ENCODE results near the gene GADD45B.

The GADD45B gene

GRCh38 chr19:2436926-2437325, 39.0 kb upstream of the GADD45B start:
- Mint-ChIP-seq H3K4me3 (no peak overlapping the region), H3K27ac (no peak overlapping the region), H3K9me3 (ENCODE audit: low read depth) (no peaks in the 10 kb centered on the region), H3K27me3 (no peaks in the 10 kb centered on the region), H3K4me1 (ENCODE audit: low read depth) (no peaks in the 10 kb centered on the region), H3K36me3 (no peaks in the 10 kb centered on the region)

- Mint-ChIP-seq H3K27me3 (no peaks in the 10 kb centered on the region), H3K36me3 (no peaks in the 10 kb centered on the region), H3K4me3 (no peak overlapping the region), H3K27ac (no peak overlapping the region), H3K9me3 (ENCODE audit: low read depth) (no peaks in the 10 kb centered on the region), H3K4me1 (ENCODE audit: low read depth) (no peaks in the 10 kb centered on the region)
Measured at GRCh38 chr19:2438178-2438577, 37.7 kb upstream of the GADD45B start.

GRCh38 chr19:2440515-2440914, 35.4 kb upstream of the GADD45B start:
- H3K4me1 Mint-ChIP-seq (ENCODE audit: low read depth) = no peaks in the 10 kb centered on the region
- no peaks in the 10 kb centered on the region for H3K36me3 Mint-ChIP-seq
- no peak overlapping the region for H3K27ac Mint-ChIP-seq
- no peaks in the 10 kb centered on the region for H3K27me3 Mint-ChIP-seq
- no peaks in the 10 kb centered on the region for H3K9me3 Mint-ChIP-seq (ENCODE audit: low read depth)
- no peak overlapping the region for H3K4me3 Mint-ChIP-seq

DNA sequence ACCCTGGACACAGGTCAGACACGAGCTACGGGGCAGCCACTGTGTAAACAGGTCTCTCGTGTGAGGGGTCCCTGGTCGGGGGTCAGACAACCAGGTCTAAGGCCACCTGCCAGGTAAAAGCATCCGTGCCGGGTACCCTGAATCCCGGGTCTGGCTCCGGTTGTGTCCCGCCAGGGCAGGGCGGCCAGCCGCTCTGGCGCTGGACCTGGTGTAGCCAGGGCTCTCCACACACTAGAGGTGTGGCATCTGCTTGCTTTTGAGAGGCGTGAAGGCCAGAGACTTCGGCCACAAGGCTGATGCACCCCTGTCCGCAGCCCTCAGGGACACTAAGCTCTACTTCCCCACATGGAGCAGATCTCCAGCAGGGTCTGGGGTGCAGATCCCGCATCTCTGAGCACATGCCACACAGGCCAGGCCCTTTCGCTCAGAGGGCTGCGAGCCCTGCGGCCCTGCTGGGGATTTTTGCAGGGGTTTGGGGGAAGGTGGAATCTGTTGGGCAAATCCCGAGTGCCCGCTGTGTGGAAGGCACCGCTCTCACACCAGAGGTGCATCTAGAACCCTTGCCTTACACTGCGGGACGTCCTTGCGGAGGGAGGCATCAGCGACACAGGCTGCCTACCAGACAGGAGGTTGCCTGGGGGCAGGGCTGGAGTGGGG, 34.7 kb upstream of the GADD45B start:
- Mint-ChIP-seq H3K36me3 (no peaks in the 10 kb centered on the region), H3K27ac (no peak overlapping the region), H3K4me1 (ENCODE audit: low read depth) (peaks cover under 1% of the 10 kb centered on the region), H3K9me3 (ENCODE audit: low read depth) (no peaks in the 10 kb centered on the region), H3K4me3 (no peak overlapping the region), H3K27me3 (no peaks in the 10 kb centered on the region)

DNA sequence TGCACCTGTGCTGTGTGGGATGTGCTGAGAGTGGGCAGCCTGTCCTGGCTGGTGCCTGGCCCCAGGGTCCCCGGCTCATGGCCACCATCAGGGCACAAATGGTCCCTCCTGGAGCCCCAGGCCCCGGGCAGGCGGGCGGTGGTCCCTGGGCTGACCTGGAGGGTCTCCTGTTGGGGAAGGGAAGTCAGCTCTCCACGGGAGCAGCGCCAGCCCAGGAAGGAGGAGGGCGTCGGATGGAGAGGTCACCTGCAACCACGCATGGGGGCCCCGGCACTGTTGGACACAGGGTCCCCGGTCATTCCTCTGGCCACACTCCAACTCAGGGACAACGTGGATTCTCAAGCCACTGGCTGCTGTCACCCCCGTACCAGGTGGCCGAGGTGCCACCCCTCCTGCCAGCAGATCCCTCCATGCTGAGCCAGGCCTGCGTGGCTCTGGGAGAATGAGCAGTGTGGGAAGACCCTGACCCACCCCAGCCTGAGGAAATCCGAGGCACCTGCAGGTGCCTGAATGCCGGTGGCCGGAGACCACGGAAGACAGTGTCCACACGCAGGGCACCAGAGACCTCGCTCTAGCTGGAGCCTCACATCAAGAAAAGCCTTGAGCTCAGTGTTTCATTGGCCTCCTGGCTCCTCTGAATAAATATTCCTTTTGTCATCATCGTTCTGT, 32.7 kb upstream of the GADD45B start:
- H3K27me3 Mint-ChIP-seq = no peaks in the 10 kb centered on the region
- peaks cover 14% of the 10 kb centered on the region for H3K4me1 Mint-ChIP-seq (ENCODE audit: low read depth)
- H3K9me3 Mint-ChIP-seq (ENCODE audit: low read depth) = no peaks in the 10 kb centered on the region
- no peaks in the 10 kb centered on the region for H3K36me3 Mint-ChIP-seq
- no peak overlapping the region for H3K27ac Mint-ChIP-seq
- H3K4me3 Mint-ChIP-seq = no peak overlapping the region

DNA sequence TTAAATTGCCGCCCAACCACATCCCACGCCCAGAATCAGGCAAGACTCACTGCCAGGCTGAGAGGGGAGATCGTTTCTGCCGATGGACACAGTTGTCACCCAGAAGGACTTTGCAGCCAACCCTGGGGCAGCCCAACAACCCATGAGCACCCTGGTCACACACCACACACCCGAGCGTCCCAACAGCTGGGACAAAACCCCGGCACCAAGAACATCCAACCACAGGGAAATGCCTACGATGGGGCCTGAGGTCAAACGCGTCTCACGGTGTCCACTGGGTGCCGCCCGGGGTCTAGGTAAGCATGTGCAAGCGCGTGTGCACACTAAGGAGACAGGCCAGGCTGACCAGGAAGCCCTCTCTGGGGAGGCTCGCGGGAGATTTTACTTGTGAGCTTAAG, 32.1 kb upstream of the GADD45B start:
- Mint-ChIP-seq H3K27ac (no peak overlapping the region), H3K36me3 (no peaks in the 10 kb centered on the region), H3K4me3 (no peak overlapping the region), H3K27me3 (no peaks in the 10 kb centered on the region), H3K4me1 (ENCODE audit: low read depth) (peaks cover 15% of the 10 kb centered on the region), H3K9me3 (ENCODE audit: low read depth) (no peaks in the 10 kb centered on the region)

- Mint-ChIP-seq H3K9me3 (ENCODE audit: low read depth) (no peaks in the 10 kb centered on the region), H3K4me3 (no peak overlapping the region), H3K36me3 (no peaks in the 10 kb centered on the region), H3K27me3 (no peaks in the 10 kb centered on the region), H3K27ac (no peak overlapping the region), H3K4me1 (ENCODE audit: low read depth) (peaks cover 15% of the 10 kb centered on the region)
Measured at GRCh38 chr19:2444251-2445002, 31.5 kb upstream of the GADD45B start.

GRCh38 chr19:2446381-2446780, 29.5 kb upstream of the GADD45B start:
- Mint-ChIP-seq H3K36me3 (no peaks in the 10 kb centered on the region), H3K4me1 (ENCODE audit: low read depth) (peaks cover 17% of the 10 kb centered on the region), H3K9me3 (ENCODE audit: low read depth) (no peaks in the 10 kb centered on the region), H3K27me3 (no peaks in the 10 kb centered on the region), H3K4me3 (peak overlapping the region; percentile 78), H3K27ac (peak overlapping the region; percentile 72)

DNA sequence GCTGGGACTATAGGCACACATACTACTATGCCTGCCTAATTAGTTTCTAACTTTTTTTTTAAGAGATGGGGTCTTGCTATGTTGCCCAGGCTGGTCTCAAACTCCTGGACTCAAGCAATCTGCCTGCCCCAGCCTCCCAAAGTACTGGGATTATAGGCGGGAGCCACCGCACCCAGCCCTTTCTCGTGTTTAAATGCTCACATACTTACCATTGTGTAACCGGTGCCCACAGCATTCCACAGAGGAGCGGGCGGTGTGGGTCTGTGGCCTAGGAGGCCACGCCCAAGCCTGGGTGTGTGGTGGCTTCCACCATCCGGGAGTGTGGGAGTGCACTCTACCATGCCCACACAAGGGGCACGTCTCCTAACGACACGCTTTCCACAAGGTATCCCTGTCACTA, 26.9 kb upstream of the GADD45B start:
- no peaks in the 10 kb centered on the region for H3K9me3 Mint-ChIP-seq (ENCODE audit: low read depth)
- peaks cover 19% of the 10 kb centered on the region for H3K4me1 Mint-ChIP-seq (ENCODE audit: low read depth)
- no peak overlapping the region for H3K4me3 Mint-ChIP-seq
- no peaks in the 10 kb centered on the region for H3K36me3 Mint-ChIP-seq
- H3K27ac Mint-ChIP-seq = no peak overlapping the region
- H3K27me3 Mint-ChIP-seq = no peaks in the 10 kb centered on the region

DNA sequence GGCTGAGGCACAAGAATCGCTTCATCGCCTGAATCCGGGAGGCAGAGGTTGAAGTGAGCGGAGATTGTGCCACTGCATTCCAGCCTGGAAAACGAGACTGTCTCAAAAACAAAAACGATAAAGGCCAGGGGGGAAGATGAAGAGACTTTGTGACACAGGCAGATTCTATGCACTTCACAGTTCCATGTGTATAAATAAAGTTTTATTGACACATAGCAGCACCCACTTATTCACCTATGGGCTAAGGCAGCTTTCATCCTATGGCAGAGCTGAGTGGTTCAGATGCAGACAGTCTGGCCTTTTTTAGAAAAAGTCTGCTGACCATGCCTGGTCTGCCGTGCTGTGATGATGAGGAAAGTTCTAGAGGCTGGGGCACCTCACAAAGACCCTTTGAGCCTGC, 24.8 kb upstream of the GADD45B start:
- Mint-ChIP-seq H3K27me3 (no peaks in the 10 kb centered on the region), H3K27ac (no peak overlapping the region), H3K4me3 (no peak overlapping the region), H3K9me3 (ENCODE audit: low read depth) (no peaks in the 10 kb centered on the region), H3K36me3 (no peaks in the 10 kb centered on the region), H3K4me1 (ENCODE audit: low read depth) (peaks cover 27% of the 10 kb centered on the region)

GRCh38 chr19:2451741-2452140, 24.2 kb upstream of the GADD45B start:
- Mint-ChIP-seq H3K27me3 (no peaks in the 10 kb centered on the region), H3K9me3 (ENCODE audit: low read depth) (no peaks in the 10 kb centered on the region), H3K4me3 (no peak overlapping the region), H3K4me1 (ENCODE audit: low read depth) (peaks cover 21% of the 10 kb centered on the region), H3K36me3 (no peaks in the 10 kb centered on the region), H3K27ac (no peak overlapping the region)

DNA sequence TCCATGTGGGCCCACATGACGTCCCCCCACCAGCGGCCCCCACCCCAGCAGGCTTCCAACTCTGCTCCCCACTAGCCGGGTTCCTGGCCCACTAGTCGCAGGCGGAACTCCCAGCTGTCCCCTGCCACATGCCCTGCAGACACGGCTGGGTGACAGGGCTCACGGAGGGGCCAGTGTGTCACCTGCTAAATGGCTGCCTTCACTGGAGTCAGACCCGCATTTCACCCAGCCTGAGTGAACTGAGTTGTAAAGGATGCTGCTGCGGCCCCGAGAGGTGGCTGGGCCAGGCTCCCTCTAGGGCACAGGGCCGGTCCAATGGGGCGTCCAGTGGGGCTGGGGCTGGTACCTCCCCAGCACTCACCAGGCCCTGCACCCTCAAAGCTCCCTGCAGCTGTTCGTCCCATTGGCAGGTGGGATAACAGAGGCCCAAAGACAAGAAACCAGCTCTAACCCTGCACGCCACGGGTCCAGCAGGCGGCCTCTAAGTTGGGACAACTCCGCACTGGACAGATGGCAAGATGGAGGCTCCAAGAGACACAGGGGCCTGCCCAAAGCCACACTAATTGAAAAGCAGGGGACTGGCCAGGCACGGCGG, 22.4 kb upstream of the GADD45B start:
- no peaks in the 10 kb centered on the region for H3K36me3 Mint-ChIP-seq
- H3K4me1 Mint-ChIP-seq (ENCODE audit: low read depth) = peaks cover 17% of the 10 kb centered on the region
- H3K27me3 Mint-ChIP-seq = no peaks in the 10 kb centered on the region
- H3K9me3 Mint-ChIP-seq (ENCODE audit: low read depth) = no peaks in the 10 kb centered on the region
- H3K27ac Mint-ChIP-seq = no peak overlapping the region
- H3K4me3 Mint-ChIP-seq = no peak overlapping the region

DNA sequence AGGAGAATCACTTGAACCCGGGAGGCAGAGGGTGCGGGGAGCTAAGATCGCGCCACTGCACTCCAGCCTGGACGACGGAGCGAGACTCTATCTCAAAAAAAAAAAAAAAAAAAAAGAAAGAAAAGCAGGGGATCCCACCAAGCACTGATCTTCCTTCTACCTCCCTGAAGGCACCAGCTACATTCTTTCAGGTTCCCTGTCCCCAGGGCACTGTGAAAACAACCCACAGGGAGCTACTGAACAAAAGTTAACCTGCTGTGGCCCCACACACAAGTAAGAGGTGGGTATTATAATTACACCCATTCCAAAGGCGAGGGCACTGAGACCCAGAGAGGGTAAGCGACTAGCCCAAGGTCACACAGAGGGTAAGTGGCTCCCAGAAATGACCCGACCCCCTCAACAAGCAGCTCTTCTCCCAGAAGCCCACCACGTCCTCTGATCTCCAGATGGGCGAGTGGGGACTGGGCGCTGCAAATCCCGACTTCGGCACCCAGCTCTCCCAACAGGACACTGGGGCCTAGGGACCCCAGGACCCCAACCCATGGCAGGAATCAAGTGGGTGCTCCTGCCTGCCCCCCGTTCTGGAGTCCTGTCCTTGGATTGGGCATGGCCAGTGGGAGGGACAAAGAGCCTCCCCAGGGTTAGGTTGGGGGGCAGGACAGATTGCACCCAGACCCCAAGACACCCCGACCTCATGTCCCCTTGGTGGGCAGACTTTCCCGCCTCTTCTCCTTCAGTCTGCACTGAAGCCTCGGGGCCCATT, 21.5 kb upstream of the GADD45B start:
- Mint-ChIP-seq H3K27ac (no peak overlapping the region), H3K27me3 (no peaks in the 10 kb centered on the region), H3K36me3 (no peaks in the 10 kb centered on the region), H3K4me3 (peak overlapping the region; percentile 83), H3K9me3 (ENCODE audit: low read depth) (no peaks in the 10 kb centered on the region), H3K4me1 (ENCODE audit: low read depth) (peaks cover 17% of the 10 kb centered on the region)

DNA sequence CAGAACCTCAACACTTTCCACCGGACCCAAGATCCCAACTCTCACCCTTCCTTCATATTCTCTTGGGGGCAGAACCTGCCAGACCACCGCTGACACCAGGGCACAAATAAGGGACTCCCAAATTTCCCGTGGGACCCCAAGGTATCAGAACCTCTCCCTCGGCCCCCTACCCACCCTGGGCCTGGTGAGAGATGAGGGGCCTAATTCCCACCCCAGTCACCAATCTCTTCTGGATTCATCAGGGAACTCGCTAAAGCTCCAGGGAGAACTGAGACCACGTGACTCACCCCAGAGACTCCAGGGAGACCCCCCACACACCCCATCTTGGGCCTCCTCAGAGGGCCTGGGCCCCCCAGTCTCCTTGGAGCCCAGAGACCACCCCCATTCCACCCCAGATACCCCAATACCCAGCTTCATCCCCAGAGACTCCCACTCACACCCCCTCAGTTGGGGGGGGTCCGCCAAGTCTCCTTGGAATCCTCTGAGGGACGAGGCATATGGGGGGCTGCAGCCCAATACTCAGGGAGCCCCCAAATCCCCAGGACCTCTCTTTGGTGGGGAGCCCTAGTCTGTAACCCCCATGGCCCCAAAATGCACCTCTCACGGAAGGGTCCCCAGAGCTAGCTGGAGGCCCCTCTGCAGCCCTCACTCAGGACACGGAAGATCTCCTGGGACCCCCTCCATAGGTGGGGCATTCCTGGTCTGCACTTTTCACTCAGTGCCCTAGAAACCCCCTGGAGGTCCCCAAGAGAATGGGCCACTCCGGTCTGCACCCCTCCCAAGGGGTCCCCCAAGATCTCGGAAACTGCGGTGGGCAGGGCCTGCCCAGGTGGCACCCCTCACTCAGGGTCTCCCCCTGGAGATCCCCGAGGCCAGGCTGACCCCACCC, 20.7 kb upstream of the GADD45B start:
- Mint-ChIP-seq H3K36me3 (no peaks in the 10 kb centered on the region), H3K4me1 (ENCODE audit: low read depth) (peaks cover 15% of the 10 kb centered on the region), H3K27ac (peak overlapping the region; percentile 58), H3K9me3 (ENCODE audit: low read depth) (no peaks in the 10 kb centered on the region), H3K27me3 (no peaks in the 10 kb centered on the region), H3K4me3 (peak overlapping the region; percentile 83)

All from activated naive CD8-positive, alpha-beta T cell (primary cell).